WTC11 (cell line): ENCODE data around the gene C1orf159.

Source experiments
- ATF2 ChIP-seq: sonication (generic); formaldehyde crosslinking; IDR thresholded peaks from 2 replicates; pipeline ENCODE4 v1.8.1; 2022; ENCODE audit warnings: low read depth, missing genetic modification reagents, borderline replicate concordance
- CTCF ChIP-seq: fragments of 200-600 bp; IDR thresholded peaks from 2 replicates; pipeline ENCODE4 v1.8.0; 2022; ENCODE audit warnings: antibody characterized with exemption
- HMGA2 ChIP-seq: fragments of 250-450 bp; sonication (Bioruptor Pico); IDR thresholded peaks from 2 replicates; pipeline ENCODE4 v1.4.0; 2021; ENCODE audit warnings: mild to moderate bottlenecking, moderate library complexity
- IRF2 ChIP-seq: sonication (generic); formaldehyde crosslinking; IDR thresholded peaks from 2 replicates; pipeline ENCODE4 v1.8.0; 2022; ENCODE audit warnings: low read depth, missing genetic modification reagents, borderline replicate concordance
- NFYB ChIP-seq: sonication (generic); formaldehyde crosslinking; conservative IDR thresholded peaks from 2 replicates; pipeline ENCODE4 v1.8.0; 2022; ENCODE audit warnings: low read depth, missing genetic modification reagents
- NR1H2 ChIP-seq: sonication (generic); formaldehyde crosslinking; IDR thresholded peaks from 2 replicates; pipeline ENCODE4 v1.9.0; 2021; ENCODE audit warnings: mild to moderate bottlenecking, moderate library complexity, missing genetic modification reagents
- NR3C1 ChIP-seq: sonication (generic); formaldehyde crosslinking; conservative IDR thresholded peaks from 2 replicates; pipeline ENCODE4 v1.8.1; 2023; ENCODE audit warnings: low read depth, mild to moderate bottlenecking, missing genetic modification reagents
- STAT6 ChIP-seq: sonication (generic); formaldehyde crosslinking; conservative IDR thresholded peaks from 2 replicates; pipeline ENCODE4 v1.8.1; 2023; ENCODE audit warnings: mild to moderate bottlenecking, low read depth, missing genetic modification reagents, moderate library complexity
- TEAD4 ChIP-seq: sonication (generic); formaldehyde crosslinking; IDR thresholded peaks from 2 replicates; pipeline ENCODE4 v1.8.0; 2022; ENCODE audit warnings: mild to moderate bottlenecking, missing genetic modification reagents
- TF ChIP-seq, protein P1 (sequence below): sonication (generic); formaldehyde crosslinking; conservative IDR thresholded peaks from 2 replicates; pipeline ENCODE4 v1.8.1; 2022; ENCODE audit warnings: mild to moderate bottlenecking, missing genetic modification reagents

DNA sequence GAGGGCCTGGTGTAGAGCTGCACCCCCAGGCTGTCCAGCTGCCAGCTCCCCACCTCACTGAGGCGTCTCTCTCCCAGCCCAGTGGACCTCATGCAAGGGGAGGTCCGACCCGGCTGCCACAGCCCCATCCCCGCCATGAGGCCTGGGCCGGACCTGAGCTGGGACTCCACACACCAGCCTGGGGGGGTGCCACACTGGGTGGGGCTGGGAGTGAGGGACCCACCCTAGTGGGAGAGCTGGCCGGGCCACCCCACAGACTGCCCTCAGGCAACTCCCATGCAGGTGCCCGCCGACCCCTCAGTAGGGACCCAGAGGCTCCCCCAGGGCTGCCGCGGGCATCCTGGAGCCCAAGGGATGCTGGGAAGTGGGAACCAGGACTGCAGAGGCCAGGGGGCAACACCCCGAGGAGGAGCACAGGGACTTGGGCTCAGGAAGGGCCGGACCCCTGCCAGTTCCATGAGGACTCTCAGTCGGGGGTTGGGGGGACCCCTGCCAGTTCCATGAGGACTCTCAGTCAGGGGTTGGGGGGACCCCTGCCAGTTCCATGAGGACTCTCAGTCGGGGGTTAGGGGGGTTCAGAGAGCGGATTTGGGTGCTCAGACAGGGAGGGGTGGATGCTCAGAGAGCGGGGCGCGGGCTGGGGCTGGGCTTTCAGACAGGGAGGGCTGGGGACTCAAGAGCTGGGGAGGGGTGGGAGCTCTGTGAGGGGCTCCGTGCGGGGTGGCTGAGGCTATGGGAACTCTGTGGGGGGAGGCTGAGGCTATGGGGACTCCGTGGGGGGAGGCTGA, 40.5 kb downstream of the C1orf159 start:
- TF ChIP-seq IRF2 (CRISPR knock-in tag) (no peak), CTCF (no peak), HMGA2 (CRISPR knock-in tag) (no peak), NFYB (CRISPR knock-in tag) (no peak), NR3C1 (CRISPR knock-in tag) (no peak), STAT6 (CRISPR knock-in tag) (no peak), ATF2 (CRISPR knock-in tag) (no peak), NR1H2 (CRISPR knock-in tag) (no peak), TEAD4 (CRISPR knock-in tag) (no peak)
- TF ChIP-seq, protein P1, sequence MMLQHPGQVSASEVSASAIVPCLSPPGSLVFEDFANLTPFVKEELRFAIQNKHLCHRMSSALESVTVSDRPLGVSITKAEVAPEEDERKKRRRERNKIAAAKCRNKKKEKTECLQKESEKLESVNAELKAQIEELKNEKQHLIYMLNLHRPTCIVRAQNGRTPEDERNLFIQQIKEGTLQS (CRISPR knock-in tag), result no peak
